Keratinocyte (primary cell): ENCODE data around the gene FAT1. TPM values are rescaled to one million over a fixed set of nuclear protein-coding genes. Genes with fewer than 3 reads are reported as not detected.

Source experiments
- DNase-seq: peaks from one replicate; pipeline ENCODE4 v3.0.0-alpha.2; 2011; ENCODE audit warnings: low read depth, missing footprints, low spot score
- FAIRE-seq: peaks from 2 replicates; lab custom pipeline; 2011; peaks lifted over from hg19 to GRCh38; lab: Jason Lieb, UNC
- H2AFZ ChIP-seq: 2 replicates; pipeline ENCODE4 v1.6.0; 2012; ENCODE audit warnings: low read length, control low read depth, inconsistent platforms; ENCODE audit not compliant: control insufficient read depth
- H3K27ac ChIP-seq: 2 replicates; pipeline ENCODE4 v1.5.1; 2011; ENCODE audit warnings: low read length; ENCODE audit not compliant: control insufficient read depth, insufficient read depth
- H3K27me3 ChIP-seq: 3 replicates; pipeline ENCODE4 v1.6.0; 2011; ENCODE audit warnings: low read length; ENCODE audit not compliant: control insufficient read depth, insufficient read depth; ENCODE audit errors: extremely low read depth
- H3K36me3 ChIP-seq, 2 experiments: 2 replicates in 1 of 2; 3 replicates in 1 of 2; pipeline ENCODE4 v1.5.1; 2011; ENCODE audit warnings: low read length in 2 of 2, mild to moderate bottlenecking in 1 of 2; ENCODE audit not compliant: control insufficient read depth in 2 of 2, insufficient read depth in 2 of 2; ENCODE audit errors: extremely low read depth in 1 of 2
- H3K4me1 ChIP-seq: 3 replicates; pipeline ENCODE4 v1.5.1; 2011; ENCODE audit warnings: low read length; ENCODE audit not compliant: control insufficient read depth, insufficient read depth; ENCODE audit errors: extremely low read depth
- H3K4me2 ChIP-seq: 3 replicates; pipeline ENCODE4 v1.6.0; 2011; ENCODE audit warnings: low read depth, low read length; ENCODE audit not compliant: control insufficient read depth, insufficient read depth; ENCODE audit errors: extremely low read depth
- H3K4me3 ChIP-seq, 3 experiments: fragments of 200-600 bp in 1 of 3; sonication (generic) in 1 of 3; 2 replicates in 2 of 3; 3 replicates in 1 of 3; pipeline ENCODE4 v1.5.1; 2011 to 2016; ENCODE audit warnings: low read length in 3 of 3, mild to moderate bottlenecking in 3 of 3, control low read depth in 2 of 3, inconsistent platforms in 1 of 3, low read depth in 1 of 3, mixed read lengths in 1 of 3, mixed run types in 1 of 3, moderate library complexity in 1 of 3; ENCODE audit not compliant: control insufficient read depth in 2 of 3, insufficient read depth in 2 of 3; ENCODE audit errors: extremely low read depth in 1 of 3
- H3K79me2 ChIP-seq: 2 replicates; pipeline ENCODE4 v1.6.0; 2012; ENCODE audit warnings: low read length; ENCODE audit not compliant: control insufficient read depth, insufficient read depth
- H3K9ac ChIP-seq: 3 replicates; pipeline ENCODE4 v1.6.0; 2011; ENCODE audit warnings: low read length; ENCODE audit not compliant: control insufficient read depth, insufficient read depth; ENCODE audit errors: extremely low read depth
- H3K9me1 ChIP-seq: 3 replicates; pipeline ENCODE4 v1.6.0; 2011; ENCODE audit warnings: low read length; ENCODE audit not compliant: control insufficient read depth, insufficient read depth; ENCODE audit errors: extremely low read depth
- H3K9me3 ChIP-seq: 2 replicates; pipeline ENCODE4 v1.5.1; 2012; ENCODE audit warnings: low read depth, low read length; ENCODE audit not compliant: control insufficient read depth
- H4K20me1 ChIP-seq: 3 replicates; pipeline ENCODE4 v1.6.0; 2011; ENCODE audit warnings: low read length; ENCODE audit not compliant: control insufficient read depth, insufficient read depth; ENCODE audit errors: extremely low read depth
- CTCF ChIP-seq, 3 experiments: IDR thresholded peaks in 1 of 3; conservative IDR thresholded peaks in 1 of 3; optimal IDR thresholded peaks in 1 of 3; 2 replicates in 2 of 3; 3 replicates in 1 of 3; pipeline versions ENCODE3 to v1.5.1; 2011; ENCODE audit warnings: low read length in 3 of 3, mild to moderate bottlenecking in 3 of 3, moderate library complexity in 2 of 3, control low read depth in 1 of 3, inconsistent platforms in 1 of 3; ENCODE audit not compliant: insufficient read depth in 2 of 3; ENCODE audit errors: extremely low read depth in 1 of 3
- EZH2 ChIP-seq: IDR thresholded peaks from one replicate; pipeline ENCODE4 v1.6.1; 2012; ENCODE audit warnings: inconsistent platforms, mild to moderate bottlenecking, low read length, moderate library complexity
- dilution Hi-C: fragments of 300-500 bp; cut with MboI; formaldehyde crosslinking; loops from one replicate; pipeline ENCODE4 v1.7.0; 2020; ENCODE audit warnings: low sequenced_read_pairs; ENCODE audit not compliant: extremely low pct_ligation_motif_present
- polyA plus RNA-seq, 5 experiments: library from polyadenylated mRNA; depleted of rRNA in 3 of 5; stranded (reverse) in 3 of 5; stranded (forward) in 1 of 5; unstranded in 1 of 5; fragments of >200 nt; gene quantifications; 1 replicate in 1 of 5; 2 replicates in 3 of 5; 3 replicates in 1 of 5; pipeline versions ENCODE4 v1.2.1 to v1.2.3, GENCODE V29; 2011 to 2012; ENCODE audit warnings: missing spikeins in 2 of 5, low read depth in 1 of 5, low replicate concordance in 1 of 5

Gene FAT1
- polyA plus RNA-seq, 1 donor (not counting 4 experiments of a cell fraction or from before 2014, with no cell fraction given) = 329 TPM

DNA sequence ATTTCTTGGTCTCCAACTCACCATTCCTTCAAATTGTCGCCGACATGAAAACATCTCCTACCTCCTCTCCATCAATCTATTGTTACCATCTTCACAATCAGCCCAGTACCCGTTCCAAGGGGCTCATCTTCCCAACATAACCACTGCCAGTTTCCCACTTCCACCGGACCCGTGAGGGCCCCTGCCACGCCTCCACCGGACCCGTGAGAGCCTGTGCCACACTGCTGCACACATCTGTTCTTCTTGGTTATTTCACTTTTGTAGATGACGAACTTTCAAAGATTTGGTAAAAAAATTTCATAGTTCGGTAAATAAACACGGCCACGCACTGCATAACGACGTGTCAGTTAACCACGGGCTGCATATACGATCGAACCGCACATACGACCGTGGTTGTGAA, 65.0 kb downstream of the FAT1 start:
- no peak overlapping the region for H3K4me3 ChIP-seq
- no peak overlapping the region for H3K9ac ChIP-seq
- peaks cover 4% of the 10 kb centered on the region for H3K9me1 ChIP-seq
- dilution Hi-C loops = no loop called here
- FAIRE-seq = no peak
- H3K9me3 ChIP-seq = no peaks in the 10 kb centered on the region
- no peak overlapping the region for H2AFZ ChIP-seq
- peaks cover 10% of the 10 kb centered on the region for H3K4me1 ChIP-seq
- H3K79me2 ChIP-seq = peaks cover 97% of the 10 kb centered on the region
- H3K27ac ChIP-seq = no peak overlapping the region
- peaks cover 40 to 46% of the 10 kb centered on the region in 2 experiments for H3K36me3 ChIP-seq
- H4K20me1 ChIP-seq = peaks cover 40% of the 10 kb centered on the region
- TF ChIP-seq EZH2 = no peak
- TF ChIP-seq CTCF (optimal IDR thresholded peaks at IDR 0.05 in 1 of 3, IDR thresholded peaks at IDR 0.05 in 1 of 3, conservative IDR thresholded peaks at IDR 0.05 in 1 of 3; ENCODE audit: extremely low read depth in 1 of 3, insufficient read depth in 2 of 3, low read length in 3 of 3) = no peak
- no peak for DNase-seq
- no peaks in the 10 kb centered on the region for H3K27me3 ChIP-seq
- no peak overlapping the region for H3K4me2 ChIP-seq

GRCh38 chr4:186657764-186658163, 65.9 kb downstream of the FAT1 start:
- Histone ChIP-seq H3K27me3 (no peaks in the 10 kb centered on the region), H3K79me2 (peaks cover 98% of the 10 kb centered on the region), H3K27ac (no peak overlapping the region), H3K4me3 (no peak overlapping the region), H3K36me3 (peaks cover 37 to 42% of the 10 kb centered on the region in 2 experiments), H3K9me1 (peaks cover 4% of the 10 kb centered on the region), H3K4me1 (peaks cover 10% of the 10 kb centered on the region), H2AFZ (no peak overlapping the region), H3K9me3 (no peaks in the 10 kb centered on the region), H3K9ac (no peak overlapping the region), H4K20me1 (peaks cover 34% of the 10 kb centered on the region), H3K4me2 (peak overlapping the region; percentile 11)
- no peak for TF ChIP-seq EZH2
- no peak for TF ChIP-seq CTCF (optimal IDR thresholded peaks at IDR 0.05 in 1 of 3, IDR thresholded peaks at IDR 0.05 in 1 of 3, conservative IDR thresholded peaks at IDR 0.05 in 1 of 3; ENCODE audit: extremely low read depth in 1 of 3, insufficient read depth in 2 of 3, low read length in 3 of 3)
- FAIRE-seq (peak; percentile 82), DNase-seq (no peak)
- dilution Hi-C loops = no loop called here
